Peyer's patch (tissue), 4 donors: Measurements from ENCODE around the gene B4GALT3. TPM values are rescaled to one million over a fixed set of nuclear protein-coding genes. Genes with fewer than 3 reads are reported as not detected.

Experiments
- DNase-seq, 3 donors: peaks; one replicate each; pipeline ENCODE4 v3.0.0-alpha.2; 2017 to 2019
- H3K27ac ChIP-seq, 4 donors: fragments of 200-600 bp; sonication (generic); one replicate each; pipeline ENCODE4 v1.5.1; 2016 to 2019
- H3K27me3 ChIP-seq, 2 donors: fragments of 200-600 bp; sonication (generic); one replicate each; pipeline ENCODE4 v1.5.1; 2019
- H3K36me3 ChIP-seq, 3 donors: fragments of 200-600 bp; sonication (generic); one replicate each; pipeline ENCODE4 v1.5.1; 2016 to 2019
- H3K4me1 ChIP-seq, 4 donors: fragments of 200-600 bp; sonication (generic); one replicate each; pipeline ENCODE4 v1.5.1; 2016 to 2019
- H3K4me3 ChIP-seq, 4 donors: fragments of 200-600 bp; sonication (generic); 1 replicate in 3 of 4; 2 replicates in 1 of 4; pipeline ENCODE4 v1.5.1; 2016 to 2019; ENCODE audit warnings: mild to moderate bottlenecking in 1 of 4
- H3K9me3 ChIP-seq, 4 donors: fragments of 200-600 bp; sonication (generic); one replicate each; pipeline ENCODE4 v1.5.1; 2016 to 2019; ENCODE audit warnings: mild to moderate bottlenecking in 1 of 4
- CTCF ChIP-seq, 6 experiments: fragments of 450-650 bp in 4 of 6; fragments of 200-600 bp in 2 of 6; sonication (generic) in 1 of 6; IDR thresholded peaks; one replicate each; pipeline ENCODE4 v1.5.1; 2017 to 2019; ENCODE audit warnings: antibody characterized with exemption in 6 of 6, mild to moderate bottlenecking in 3 of 6, moderate library complexity in 1 of 6
- POLR2A ChIP-seq, 2 donors: fragments of 450-650 bp; IDR thresholded peaks; one replicate each; pipeline ENCODE4 v1.5.1; 2017; ENCODE audit warnings: antibody characterized with exemption in 2 of 2, mild to moderate bottlenecking in 2 of 2, moderate library complexity in 2 of 2
- total RNA-seq, 4 donors: library from RNA; depleted of rRNA; stranded (reverse); fragments of >200 nt; gene quantifications; one replicate each; pipeline ENCODE4 v1.1.0, GENCODE V29; 2016

Gene B4GALT3
- total RNA-seq, 4 donors from 2014 or later: 25.2 to 34.1 (median 29.4) TPM

- Histone ChIP-seq H3K9me3 (no peaks in the 10 kb centered on the region), H3K4me1 (no peaks in the 10 kb centered on the region)
Observed at GRCh38 chr1:161139766-161140165, 37.5 kb downstream of the B4GALT3 start.

GRCh38 chr1:161138431-161138830 lies 38.9 kb downstream of the B4GALT3 start:
- H3K27me3 ChIP-seq: no peaks in the 10 kb centered on the region
- no peaks in the 10 kb centered on the region for H3K9me3 ChIP-seq
- no peak for DNase-seq
- H3K4me3 ChIP-seq: no peak overlapping the region
- H3K4me1 ChIP-seq: peaks cover 0 to 9% (median 5%) of the 10 kb centered on the region in 4 donors
- H3K36me3 ChIP-seq: no peaks in the 10 kb centered on the region
- no peak for TF ChIP-seq CTCF (IDR thresholded peaks at IDR 0.05)
- H3K27ac ChIP-seq: no peak overlapping the region

More at GRCh38 chr1:161139766-161140165, 37.5 kb downstream of the B4GALT3 start:
- H3K27me3 ChIP-seq: no peaks in the 10 kb centered on the region
- H3K36me3 ChIP-seq: no peaks in the 10 kb centered on the region
- TF ChIP-seq CTCF (IDR thresholded peaks at IDR 0.05) (peak in 4 of 6 experiments; percentile 45 to 60 (median 55)), POLR2A (IDR thresholded peaks at IDR 0.05) (no peak)
- H3K27ac ChIP-seq: no peak overlapping the region
- H3K4me3 ChIP-seq: no peak overlapping the region
- peak in 2 of 3 donors; percentile 44 to 68 for DNase-seq

GRCh38 chr1:161137881-161138280 lies 39.4 kb downstream of the B4GALT3 start:
- no peak overlapping the region for H3K27ac ChIP-seq
- no peaks in the 10 kb centered on the region for H3K9me3 ChIP-seq
- H3K4me3 ChIP-seq: no peak overlapping the region
- no peaks in the 10 kb centered on the region for H3K36me3 ChIP-seq
- peaks cover 0 to 9% (median 5%) of the 10 kb centered on the region in 4 donors for H3K4me1 ChIP-seq
- no peaks in the 10 kb centered on the region for H3K27me3 ChIP-seq
- TF ChIP-seq POLR2A (IDR thresholded peaks at IDR 0.05) (no peak), CTCF (IDR thresholded peaks at IDR 0.05) (no peak)
- no peak for DNase-seq

- peak overlapping the region; percentile 72 to 98 (median 82) for H3K4me3 ChIP-seq
- H3K27ac ChIP-seq: peak overlapping the region; percentile 91 to 96 (median 94)
- DNase-seq: no peak
- H3K4me1 ChIP-seq: peaks cover 0 to 24% (median 10%) of the 10 kb centered on the region in 4 donors
- no peaks in the 10 kb centered on the region for H3K27me3 ChIP-seq
- no peaks in the 10 kb centered on the region for H3K9me3 ChIP-seq
- H3K36me3 ChIP-seq: peaks cover 0 to 13% (median 0%) of the 10 kb centered on the region in 3 donors
- TF ChIP-seq POLR2A (IDR thresholded peaks at IDR 0.05) (no peak), CTCF (IDR thresholded peaks at IDR 0.05) (peak in 1 of 6 experiments; percentile 2)
Observed at GRCh38 chr1:161133220-161133740, 44.0 kb downstream of the B4GALT3 start.

GRCh38 chr1:161132410-161133219 lies 44.7 kb downstream of the B4GALT3 start, which contains the start of gene DEDD:
Gene DEDD, minus strand, starts transcription at chr1:161132667. Its CDS starts 8,205 bp downstream, at chr1:161124462.
- peak within 1 kb of the TSS; percentile 72 to 98 (median 82) for H3K4me3 ChIP-seq
- H3K4me1 ChIP-seq: peaks cover 0 to 24% (median 10%) of the 10 kb centered on the region in 4 donors
- no peaks in the 10 kb centered on the region for H3K9me3 ChIP-seq
- no peaks in the 10 kb centered on the region for H3K27me3 ChIP-seq
- TF ChIP-seq CTCF (IDR thresholded peaks at IDR 0.05): peak in 2 of 6 experiments; percentile 3 to 4
- peak; percentile 39 to 48 for TF ChIP-seq POLR2A (IDR thresholded peaks at IDR 0.05)
- H3K36me3 ChIP-seq: peaks cover 0 to 20% (median 0%) of the 10 kb centered on the region in 3 donors
- peak within 1 kb of the TSS; percentile 91 to 96 (median 94) for H3K27ac ChIP-seq
- peak; percentile 91 to 97 (median 93) for DNase-seq
